KOPT-K1 (cell line): ENCODE data around the gene CHD6.

ENCODE experiments used
- H3K27ac ChIP-seq: fragments of 200-600 bp; sonication (generic); 2 replicates; pipeline ENCODE4 v1.5.1; 2016; ENCODE audit warnings: antibody characterized with exemption, mild to moderate bottlenecking, low read depth, low read length; ENCODE audit not compliant: poor library complexity, severe bottlenecking
- H3K36me3 ChIP-seq: fragments of 200-600 bp; sonication (generic); 2 replicates; pipeline ENCODE4 v1.5.1; 2017; ENCODE audit warnings: antibody characterized with exemption, mild to moderate bottlenecking, low read length, moderate library complexity; ENCODE audit not compliant: insufficient read depth
- H3K9me3 ChIP-seq: fragments of 200-600 bp; sonication (generic); 2 replicates; pipeline ENCODE4 v1.5.1; 2017; ENCODE audit warnings: antibody characterized with exemption, low read length, mild to moderate bottlenecking; ENCODE audit not compliant: insufficient read depth, poor library complexity, severe bottlenecking

Gene CHD6

DNA sequence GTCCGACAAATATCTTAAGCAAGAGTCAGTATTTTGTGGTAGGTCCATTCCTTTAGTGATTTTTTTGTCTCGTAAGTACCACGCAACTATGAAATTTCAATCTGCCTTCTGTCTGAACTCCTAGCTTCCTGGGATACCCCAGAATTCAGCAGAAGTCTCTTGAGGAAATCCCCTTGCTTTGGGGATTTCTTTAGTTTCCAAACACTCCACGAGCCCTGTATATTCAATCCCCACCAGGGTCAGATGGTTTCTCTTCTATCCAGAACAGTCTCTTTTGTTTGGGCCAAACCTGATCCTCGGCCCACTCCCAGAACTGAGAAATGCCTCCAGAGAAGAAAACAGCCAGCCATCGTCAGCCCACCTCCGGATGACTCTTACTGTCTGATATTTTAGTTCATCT is 113.0 kb downstream of the CHD6 start:
- H3K36me3 ChIP-seq, result peaks cover 62% of the 10 kb centered on the region
- H3K9me3 ChIP-seq, result peaks cover 25% of the 10 kb centered on the region
- no peak overlapping the region for H3K27ac ChIP-seq

DNA sequence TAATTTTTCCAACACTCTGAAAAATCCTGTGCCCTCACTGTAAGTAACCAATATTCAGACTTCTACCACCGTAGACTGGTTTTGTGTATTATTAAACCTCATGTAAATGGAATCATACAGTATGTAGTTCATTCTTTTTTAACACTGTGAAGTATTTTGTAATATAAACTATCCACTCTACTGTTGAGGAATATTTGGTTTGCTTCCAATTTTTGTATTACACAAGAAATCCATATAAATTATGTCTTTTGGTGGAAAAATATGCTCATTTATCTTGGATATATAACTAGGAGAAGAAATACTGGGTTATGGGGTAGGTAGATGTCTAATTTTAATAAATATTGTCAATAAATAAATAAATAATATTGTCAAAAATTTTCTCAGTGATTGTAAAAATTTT is 116.8 kb downstream of the CHD6 start:
- H3K9me3 ChIP-seq, result peaks cover 23% of the 10 kb centered on the region
- H3K27ac ChIP-seq, result no peak overlapping the region
- peaks cover 51% of the 10 kb centered on the region for H3K36me3 ChIP-seq

DNA sequence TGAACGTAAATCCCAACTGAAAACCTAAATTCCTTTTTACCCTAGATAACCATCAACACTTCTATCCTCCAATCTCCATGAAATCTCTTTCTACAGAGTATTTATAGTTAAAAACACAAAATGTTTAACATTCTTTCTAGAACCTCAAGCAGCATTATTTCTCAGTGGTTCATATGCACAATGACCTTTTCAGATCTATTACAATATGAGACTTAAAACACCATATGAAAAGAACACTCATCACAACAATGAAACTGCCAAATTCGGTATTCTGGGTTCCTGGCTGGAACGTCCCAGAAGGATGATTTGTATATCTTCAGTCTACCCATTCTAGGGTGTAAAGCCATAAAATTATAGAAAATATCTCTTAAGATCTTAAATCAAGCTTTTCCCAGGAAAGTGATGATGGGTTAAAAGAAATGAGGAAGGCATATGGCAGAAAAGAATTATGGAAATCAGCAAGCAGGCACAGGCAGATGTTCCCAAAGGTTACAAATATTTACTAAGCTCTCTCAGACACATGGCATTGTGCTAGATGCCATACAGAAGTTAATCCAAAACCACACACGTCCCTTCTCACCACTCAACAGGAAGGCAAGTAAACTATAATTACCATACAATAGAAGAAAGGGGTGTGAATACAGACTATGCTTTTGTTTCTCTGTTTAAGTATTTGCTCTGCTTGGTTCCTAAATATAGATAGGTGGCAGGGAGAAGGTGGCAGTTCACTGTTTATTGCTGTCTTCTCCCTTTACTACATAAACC is 118.0 kb downstream of the CHD6 start:
- H3K36me3 ChIP-seq, result peaks cover 53% of the 10 kb centered on the region
- H3K9me3 ChIP-seq, result peaks cover 11% of the 10 kb centered on the region

DNA sequence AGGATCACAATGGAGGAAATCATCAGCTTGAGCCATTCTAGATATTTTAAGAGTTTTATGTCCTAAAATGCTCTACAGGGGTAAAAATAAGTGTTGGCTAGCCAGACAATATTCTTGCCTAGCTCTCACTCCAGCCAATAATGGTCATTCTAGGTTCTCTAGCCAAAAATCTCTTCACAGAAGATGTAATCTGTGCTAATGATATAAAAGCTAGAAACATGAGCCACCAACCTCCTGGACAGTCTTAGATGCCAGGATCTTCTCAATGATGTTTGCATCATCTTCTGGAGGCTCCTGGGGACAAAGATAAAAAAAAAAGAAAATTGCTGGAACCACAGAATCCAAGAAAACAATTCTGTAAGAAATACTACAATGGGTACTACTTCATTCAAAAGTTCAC is 119.1 kb downstream of the CHD6 start:
- no peak overlapping the region for H3K27ac ChIP-seq
- H3K36me3 ChIP-seq, result peaks cover 50% of the 10 kb centered on the region
- peaks cover under 1% of the 10 kb centered on the region for H3K9me3 ChIP-seq

More for the DNA sequence above, 118.0 kb downstream of the CHD6 start:
- no peak overlapping the region for H3K27ac ChIP-seq

DNA sequence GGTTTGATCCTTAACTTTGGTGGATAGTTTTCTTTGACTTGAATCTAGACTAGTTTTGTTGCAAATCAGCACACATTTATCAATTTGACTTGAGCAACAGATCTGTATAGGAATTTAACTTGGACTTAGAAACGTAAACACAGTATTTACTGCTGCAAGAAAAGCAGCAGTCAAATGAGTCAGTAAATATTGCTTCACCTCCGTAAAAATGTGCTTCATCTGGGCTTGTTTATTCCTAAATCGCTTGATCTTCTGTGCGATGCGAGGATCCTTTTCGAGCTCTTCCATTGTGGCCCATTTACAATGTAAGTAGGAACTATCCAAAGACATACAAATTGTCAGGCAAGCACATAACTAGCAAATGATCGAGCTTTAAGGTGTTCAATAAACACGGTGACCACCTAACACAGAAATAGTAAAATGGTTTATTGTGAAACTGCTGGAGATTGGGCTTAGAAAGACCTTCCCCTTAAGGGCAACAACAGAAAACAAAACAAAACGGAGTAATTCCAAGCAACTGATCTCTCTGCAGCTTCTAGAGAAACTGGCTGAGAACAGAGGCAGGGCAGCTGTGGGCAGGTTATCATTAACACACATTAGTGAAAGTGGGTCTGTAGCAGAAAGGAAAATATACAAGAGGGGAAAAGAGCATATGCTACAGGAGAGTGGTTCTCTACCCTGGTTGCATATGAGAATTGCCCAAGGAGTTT is 120.8 kb downstream of the CHD6 start:
- H3K9me3 ChIP-seq, result no peaks in the 10 kb centered on the region
- no peak overlapping the region for H3K27ac ChIP-seq
- H3K36me3 ChIP-seq, result peaks cover 62% of the 10 kb centered on the region

DNA sequence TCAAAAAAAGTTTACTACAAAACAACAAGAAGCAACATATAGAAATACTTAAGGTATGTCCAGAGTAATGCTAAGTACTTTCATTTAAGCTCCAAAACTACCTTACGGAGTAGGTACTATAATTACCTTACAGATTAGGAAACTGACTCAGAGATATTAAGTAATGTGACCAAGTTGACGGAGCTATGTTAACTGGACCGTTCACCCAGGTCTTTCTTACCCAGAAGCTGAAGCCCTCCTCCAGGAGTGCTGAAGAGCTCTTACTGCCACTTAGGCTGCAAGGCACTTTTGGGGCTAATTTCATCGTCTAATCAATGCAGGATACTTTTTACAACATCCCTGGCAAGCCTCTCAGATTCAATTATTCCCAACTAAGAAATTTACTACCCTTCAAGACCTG is 123.7 kb downstream of the CHD6 start:
- Histone ChIP-seq H3K27ac (no peak overlapping the region), H3K9me3 (no peaks in the 10 kb centered on the region), H3K36me3 (peaks cover 91% of the 10 kb centered on the region)

DNA sequence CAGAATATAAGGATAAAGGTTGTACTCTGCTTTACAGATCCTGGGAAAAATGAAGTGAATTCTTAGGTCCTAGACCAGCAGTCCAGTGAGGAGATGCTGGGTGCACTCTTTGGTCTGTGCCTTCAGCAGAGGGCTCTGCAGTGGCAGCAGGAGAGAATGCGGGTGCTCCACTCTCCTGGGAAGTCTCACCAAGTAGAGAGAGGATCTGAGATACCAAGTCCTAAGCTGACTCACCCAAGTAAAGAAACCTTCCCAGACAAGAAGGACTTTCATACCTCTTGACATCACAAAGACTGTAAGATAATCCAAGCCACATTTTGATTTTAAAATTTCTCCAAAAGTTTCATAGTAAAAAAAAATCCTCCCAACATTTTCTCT is 134.6 kb downstream of the CHD6 start:
- H3K9me3 ChIP-seq, result no peaks in the 10 kb centered on the region
- H3K36me3 ChIP-seq, result peaks cover 74% of the 10 kb centered on the region
- no peak overlapping the region for H3K27ac ChIP-seq

DNA sequence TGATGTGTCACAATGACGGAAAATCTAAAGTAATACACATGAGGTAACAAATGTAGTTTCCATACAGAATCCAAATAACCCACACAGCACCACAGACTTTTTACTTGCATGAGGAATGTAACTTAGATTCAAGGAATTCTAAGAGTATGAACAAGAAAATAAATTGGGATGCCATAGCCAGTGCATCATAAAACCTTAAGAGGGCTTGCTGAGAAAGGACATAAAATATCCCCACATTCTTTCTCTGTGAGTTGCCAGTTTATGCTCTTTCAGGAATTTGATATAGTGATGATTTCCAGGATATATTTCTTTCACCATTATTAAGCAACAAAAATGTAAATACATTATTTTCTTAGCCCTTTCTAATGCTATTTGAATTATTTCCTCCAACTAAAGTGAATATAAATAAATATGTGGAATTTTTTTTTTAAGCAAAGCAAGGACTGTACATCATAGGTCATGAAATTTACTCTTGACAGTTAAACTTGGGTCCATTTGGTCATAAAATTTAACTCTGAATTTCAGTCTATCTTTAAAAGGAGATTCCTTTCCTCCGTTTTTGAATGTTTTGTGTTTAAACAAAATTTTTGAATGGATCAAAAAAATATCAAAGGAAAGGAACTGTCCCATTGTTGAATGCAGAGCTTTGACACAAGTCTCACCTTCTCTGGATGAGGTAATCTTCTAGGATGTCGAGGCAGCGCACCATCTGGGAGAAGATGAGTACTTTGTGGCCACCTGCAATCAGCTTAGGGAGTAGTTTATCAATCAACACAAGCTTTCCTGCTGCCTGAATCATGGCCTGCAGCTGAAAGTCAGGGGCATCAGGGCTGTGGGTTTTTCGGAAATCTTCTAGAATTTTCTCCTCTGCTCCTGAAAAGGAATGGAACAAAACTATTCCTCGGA is 135.3 kb downstream of the CHD6 start:
- Histone ChIP-seq H3K36me3 (peaks cover 74% of the 10 kb centered on the region), H3K9me3 (no peaks in the 10 kb centered on the region), H3K27ac (no peak overlapping the region)

DNA sequence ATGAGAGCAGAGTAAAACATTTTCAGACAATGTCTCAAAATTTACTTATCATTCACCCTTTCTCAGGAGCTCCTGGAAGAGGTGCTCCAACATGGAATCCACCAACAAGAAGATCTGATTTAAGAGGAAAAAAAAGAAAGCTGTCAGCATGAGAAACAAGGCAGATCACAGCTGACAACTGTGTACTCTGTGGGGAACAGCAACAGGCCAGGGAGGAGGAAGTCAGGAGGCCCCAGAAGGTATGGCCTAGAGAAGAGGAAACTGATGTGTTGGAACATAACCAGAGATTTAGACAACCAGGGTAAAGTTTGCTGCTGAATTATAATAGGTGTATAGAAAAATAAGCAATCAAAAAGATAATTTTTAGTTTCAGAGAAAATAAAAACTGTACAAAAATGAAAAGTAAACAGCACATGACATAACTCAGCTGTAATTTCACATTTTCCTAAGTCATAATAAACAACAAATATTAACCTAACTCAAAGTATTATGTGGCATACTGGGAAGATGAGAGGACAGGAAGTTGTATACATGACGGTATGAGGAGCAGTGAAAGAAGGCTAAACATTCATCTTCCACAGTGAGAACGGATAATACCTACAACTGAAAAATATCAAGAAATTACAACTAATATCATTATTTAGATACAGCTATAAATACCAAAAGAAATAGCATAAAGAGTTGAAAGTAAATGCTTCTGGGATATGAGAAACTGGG is 138.0 kb downstream of the CHD6 start:
- H3K36me3 ChIP-seq, result peaks cover 66% of the 10 kb centered on the region
- no peaks in the 10 kb centered on the region for H3K9me3 ChIP-seq
- H3K27ac ChIP-seq, result peak overlapping the region; percentile 16

DNA sequence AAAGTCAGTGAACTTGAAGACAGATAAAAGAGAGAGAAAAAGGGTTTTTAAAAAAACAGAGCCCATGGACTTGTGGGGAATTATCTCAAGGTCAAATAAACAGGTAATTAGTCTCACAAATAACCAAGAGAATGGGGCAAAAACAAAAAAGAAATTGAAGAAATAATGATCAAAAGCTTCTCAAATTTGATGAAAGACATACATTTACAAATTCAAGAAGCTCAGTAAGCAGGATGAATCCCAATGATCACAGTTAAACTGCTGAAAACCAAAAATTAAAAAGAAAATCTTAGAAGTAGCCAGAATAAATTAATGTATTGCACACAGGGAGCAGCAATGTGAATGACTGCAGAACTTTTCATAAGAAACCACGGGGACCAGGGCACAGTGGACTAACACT is 139.1 kb downstream of the CHD6 start:
- Histone ChIP-seq H3K9me3 (no peaks in the 10 kb centered on the region), H3K36me3 (peaks cover 55% of the 10 kb centered on the region), H3K27ac (no peak overlapping the region)

DNA sequence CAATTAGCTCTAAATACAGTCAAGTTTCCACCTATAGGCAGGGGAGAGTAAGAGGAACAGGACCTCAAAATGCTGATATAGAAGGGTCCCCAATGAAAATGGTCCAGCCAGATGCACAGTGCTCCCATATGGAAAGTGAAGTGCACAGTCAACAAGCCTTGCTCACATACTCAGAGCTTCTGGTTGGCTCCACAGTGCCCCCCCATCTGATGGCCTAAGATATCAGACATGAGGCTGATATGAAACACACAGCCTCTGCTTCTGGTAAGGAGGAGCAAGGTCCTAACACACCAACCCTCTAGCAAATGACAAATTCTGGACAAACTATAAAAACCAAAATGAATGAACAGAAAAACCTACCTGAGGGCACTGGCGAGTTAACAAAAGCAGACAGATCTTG is 140.2 kb downstream of the CHD6 start:
- Histone ChIP-seq H3K9me3 (no peaks in the 10 kb centered on the region), H3K36me3 (peaks cover 55% of the 10 kb centered on the region), H3K27ac (no peak overlapping the region)

DNA sequence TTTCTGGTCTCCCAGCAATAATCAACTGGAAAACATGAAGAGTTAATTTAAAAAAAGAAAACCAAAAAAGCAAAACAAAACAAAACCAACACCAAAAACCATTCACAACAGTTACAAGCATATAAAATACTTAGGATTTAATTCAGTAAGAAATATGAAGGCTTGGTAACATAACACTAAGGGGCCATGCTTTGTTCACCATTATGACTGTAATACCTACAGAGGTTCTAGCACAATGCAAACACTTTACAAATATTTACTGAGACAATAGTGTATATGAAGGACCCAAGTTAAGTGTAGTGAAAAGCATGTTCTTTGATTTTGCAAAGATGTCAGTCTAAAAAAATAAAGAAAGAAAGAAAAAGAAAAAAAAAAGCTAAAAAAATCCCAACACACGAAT is 141.7 kb downstream of the CHD6 start:
- Histone ChIP-seq H3K9me3 (no peaks in the 10 kb centered on the region), H3K36me3 (peaks cover 58% of the 10 kb centered on the region), H3K27ac (no peak overlapping the region)

DNA sequence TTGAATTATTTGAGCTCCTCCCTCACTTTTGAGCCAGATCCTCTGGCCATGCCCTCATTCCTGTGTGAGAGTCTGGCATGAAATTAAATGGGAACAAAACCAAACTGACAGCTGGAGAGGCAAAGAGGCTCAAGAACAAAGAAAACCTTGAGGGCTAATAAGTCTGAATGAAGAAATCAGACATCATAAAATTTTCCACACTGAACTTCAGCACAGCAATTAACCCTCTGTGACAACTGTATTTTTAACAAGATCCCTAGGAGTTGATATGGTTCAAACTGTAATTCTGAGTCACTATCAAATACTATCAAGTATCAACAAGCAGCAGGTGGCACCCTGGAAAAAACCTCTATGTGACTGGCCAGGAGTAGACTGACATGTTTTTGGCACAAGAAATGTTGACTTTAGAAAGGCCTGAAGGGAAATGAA is 142.2 kb downstream of the CHD6 start:
- peaks cover 62% of the 10 kb centered on the region for H3K36me3 ChIP-seq
- no peaks in the 10 kb centered on the region for H3K9me3 ChIP-seq
- no peak overlapping the region for H3K27ac ChIP-seq

DNA sequence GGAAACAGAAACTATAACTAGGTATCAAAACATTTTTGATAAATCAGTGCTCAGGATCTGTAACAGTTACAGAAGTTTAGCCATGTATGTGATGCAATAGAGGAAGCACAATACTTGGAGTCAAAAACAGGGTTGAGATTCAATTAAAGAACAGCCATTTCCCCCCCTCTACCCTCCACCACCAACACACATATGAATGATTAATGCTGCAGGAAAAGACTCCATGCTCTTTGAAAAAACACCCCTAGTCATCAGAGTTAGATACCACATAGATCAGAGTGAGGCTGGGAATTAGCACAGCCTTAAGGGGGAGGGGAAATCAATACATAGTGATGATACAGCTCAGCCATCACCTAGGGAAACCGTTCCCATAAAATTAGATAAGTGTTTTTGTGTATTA is 142.7 kb downstream of the CHD6 start:
- Histone ChIP-seq H3K36me3 (peaks cover 67% of the 10 kb centered on the region), H3K27ac (no peak overlapping the region), H3K9me3 (no peaks in the 10 kb centered on the region)
